Duodenal mucosa (tissue), 2 donors: ENCODE measurements around the gene CCDC68.
A peak's percentile ranks its signal among the peaks of the same experiment; 100 is the strongest.

Source experiments
- H3K27ac ChIP-seq: one replicate; pipeline ENCODE4 v1.7.0; 2013; ENCODE audit warnings: low read depth, low read length
- H3K27me3 ChIP-seq, 2 donors: one replicate each; pipeline ENCODE4 v1.7.0; 2013; ENCODE audit warnings: low read length in 2 of 2, control low read depth in 1 of 2; ENCODE audit not compliant: insufficient read depth in 2 of 2, control insufficient read depth in 1 of 2
- H3K36me3 ChIP-seq, 2 donors: one replicate each; pipeline ENCODE4 v1.7.0; 2013; ENCODE audit warnings: low read length in 2 of 2, control low read depth in 1 of 2; ENCODE audit not compliant: insufficient read depth in 2 of 2, control insufficient read depth in 1 of 2
- H3K4me1 ChIP-seq, 2 donors: one replicate each; pipeline ENCODE4 v1.7.0; 2013; ENCODE audit warnings: low read length in 2 of 2, control low read depth in 1 of 2; ENCODE audit not compliant: insufficient read depth in 2 of 2, control insufficient read depth in 1 of 2
- H3K4me3 ChIP-seq, 2 donors: one replicate each; pipeline ENCODE4 v1.7.0; 2013; ENCODE audit warnings: low read length in 2 of 2, low read depth in 1 of 2
- H3K9ac ChIP-seq, 2 donors: one replicate each; pipeline ENCODE4 v1.7.0; 2013; ENCODE audit warnings: low read length in 2 of 2, low read depth in 1 of 2
- H3K9me3 ChIP-seq, 2 donors: one replicate each; pipeline ENCODE4 v1.7.0; 2013; ENCODE audit warnings: low read length in 2 of 2, control low read depth in 1 of 2; ENCODE audit not compliant: control insufficient read depth in 1 of 2

Gene CCDC68

GRCh38 chr18:54948350-54948837, 10.9 kb downstream of the CCDC68 start:
- no peaks in the 10 kb centered on the region for H3K27me3 ChIP-seq
- no peak overlapping the region for H3K27ac ChIP-seq
- peak overlapping the region in 1 of 2 donors; percentile 12 for H3K4me3 ChIP-seq
- peaks cover 0 to 4% of the 10 kb centered on the region in 2 donors for H3K36me3 ChIP-seq
- no peak overlapping the region for H3K9ac ChIP-seq
- H3K9me3 ChIP-seq = no peaks in the 10 kb centered on the region
- H3K4me1 ChIP-seq = peaks cover 41 to 44% of the 10 kb centered on the region in 2 donors

GRCh38 chr18:54947091-54947490, 12.2 kb downstream of the CCDC68 start:
- peaks cover 41 to 44% of the 10 kb centered on the region in 2 donors for H3K4me1 ChIP-seq
- peak overlapping the region in 1 of 2 donors; percentile 40 for H3K4me3 ChIP-seq
- H3K9ac ChIP-seq = no peak overlapping the region
- no peaks in the 10 kb centered on the region for H3K9me3 ChIP-seq
- no peaks in the 10 kb centered on the region for H3K27me3 ChIP-seq
- peaks cover 3 to 4% of the 10 kb centered on the region in 2 donors for H3K36me3 ChIP-seq
- H3K27ac ChIP-seq = peak overlapping the region; percentile 53

GRCh38 chr18:54946149-54946581, 13.1 kb downstream of the CCDC68 start:
- peaks cover 4 to 5% of the 10 kb centered on the region in 2 donors for H3K36me3 ChIP-seq
- H3K27me3 ChIP-seq = no peaks in the 10 kb centered on the region
- H3K9me3 ChIP-seq = no peaks in the 10 kb centered on the region
- H3K4me3 ChIP-seq = peak overlapping the region; percentile 40 to 68
- no peak overlapping the region for H3K27ac ChIP-seq
- H3K4me1 ChIP-seq = peaks cover 41 to 44% of the 10 kb centered on the region in 2 donors
- H3K9ac ChIP-seq = peak overlapping the region; percentile 28 to 53

- Histone ChIP-seq H3K27me3 (no peaks in the 10 kb centered on the region), H3K9me3 (no peaks in the 10 kb centered on the region), H3K36me3 (peaks cover 5 to 8% of the 10 kb centered on the region in 2 donors), H3K9ac (peak overlapping the region; percentile 9 to 53), H3K4me3 (peak overlapping the region; percentile 40 to 68), H3K4me1 (peaks cover 41 to 44% of the 10 kb centered on the region in 2 donors), H3K27ac (peak overlapping the region; percentile 70)
Measured at GRCh38 chr18:54945576-54946125, 13.6 kb downstream of the CCDC68 start.

- peaks cover 11 to 23% of the 10 kb centered on the region in 2 donors for H3K36me3 ChIP-seq
- H3K9me3 ChIP-seq = no peaks in the 10 kb centered on the region
- H3K9ac ChIP-seq = no peak overlapping the region
- H3K4me1 ChIP-seq = peaks cover 17 to 19% of the 10 kb centered on the region in 2 donors
- H3K27me3 ChIP-seq = no peaks in the 10 kb centered on the region
- no peak overlapping the region for H3K4me3 ChIP-seq
- H3K27ac ChIP-seq = no peak overlapping the region
Measured at GRCh38 chr18:54942569-54942968, 16.7 kb downstream of the CCDC68 start.

- Histone ChIP-seq H3K36me3 (peaks cover 11 to 25% of the 10 kb centered on the region in 2 donors), H3K4me3 (no peak overlapping the region), H3K4me1 (peaks cover 12 to 15% of the 10 kb centered on the region in 2 donors), H3K27me3 (no peaks in the 10 kb centered on the region), H3K9me3 (no peaks in the 10 kb centered on the region), H3K27ac (no peak overlapping the region), H3K9ac (no peak overlapping the region)
Measured at GRCh38 chr18:54942144-54942543, 17.1 kb downstream of the CCDC68 start.

GRCh38 chr18:54939361-54939917, 19.8 kb downstream of the CCDC68 start:
- no peaks in the 10 kb centered on the region for H3K4me1 ChIP-seq
- no peaks in the 10 kb centered on the region for H3K27me3 ChIP-seq
- no peak overlapping the region for H3K4me3 ChIP-seq
- no peak overlapping the region for H3K27ac ChIP-seq
- no peaks in the 10 kb centered on the region for H3K9me3 ChIP-seq
- H3K36me3 ChIP-seq = peaks cover 11 to 40% of the 10 kb centered on the region in 2 donors
- H3K9ac ChIP-seq = no peak overlapping the region

- no peaks in the 10 kb centered on the region for H3K9me3 ChIP-seq
- no peaks in the 10 kb centered on the region for H3K4me1 ChIP-seq
- H3K27me3 ChIP-seq = no peaks in the 10 kb centered on the region
- H3K9ac ChIP-seq = no peak overlapping the region
- peaks cover 11 to 40% of the 10 kb centered on the region in 2 donors for H3K36me3 ChIP-seq
- H3K4me3 ChIP-seq = no peak overlapping the region
- H3K27ac ChIP-seq = no peak overlapping the region
Measured at GRCh38 chr18:54938506-54938905, 20.8 kb downstream of the CCDC68 start.

- H3K9ac ChIP-seq = no peak overlapping the region
- peaks cover 11 to 47% of the 10 kb centered on the region in 2 donors for H3K36me3 ChIP-seq
- H3K27ac ChIP-seq = no peak overlapping the region
- H3K27me3 ChIP-seq = no peaks in the 10 kb centered on the region
- no peaks in the 10 kb centered on the region for H3K4me1 ChIP-seq
- no peak overlapping the region for H3K4me3 ChIP-seq
- no peaks in the 10 kb centered on the region for H3K9me3 ChIP-seq
Measured at GRCh38 chr18:54932472-54932871, 26.8 kb downstream of the CCDC68 start.

- H3K27me3 ChIP-seq = no peaks in the 10 kb centered on the region
Measured at GRCh38 chr18:54931152-54931551, 28.1 kb downstream of the CCDC68 start.

More at GRCh38 chr18:54931152-54931551, 28.1 kb downstream of the CCDC68 start:
- H3K9ac ChIP-seq = no peak overlapping the region
- H3K27ac ChIP-seq = no peak overlapping the region
- H3K36me3 ChIP-seq = peaks cover 15 to 40% of the 10 kb centered on the region in 2 donors
- no peaks in the 10 kb centered on the region for H3K9me3 ChIP-seq
- no peaks in the 10 kb centered on the region for H3K4me1 ChIP-seq
- H3K4me3 ChIP-seq = no peak overlapping the region
